Measurements from ENCODE around the gene PITX2. TPM values are rescaled to one million over a fixed set of nuclear protein-coding genes. Genes with fewer than 3 reads are reported as not detected.
A peak's percentile ranks its signal among the peaks of the same experiment; 100 is the strongest.

PITX2 gene
- total RNA-seq (not detected), polyA plus RNA-seq (not detected), total RNA-seq (not detected)

DNA sequence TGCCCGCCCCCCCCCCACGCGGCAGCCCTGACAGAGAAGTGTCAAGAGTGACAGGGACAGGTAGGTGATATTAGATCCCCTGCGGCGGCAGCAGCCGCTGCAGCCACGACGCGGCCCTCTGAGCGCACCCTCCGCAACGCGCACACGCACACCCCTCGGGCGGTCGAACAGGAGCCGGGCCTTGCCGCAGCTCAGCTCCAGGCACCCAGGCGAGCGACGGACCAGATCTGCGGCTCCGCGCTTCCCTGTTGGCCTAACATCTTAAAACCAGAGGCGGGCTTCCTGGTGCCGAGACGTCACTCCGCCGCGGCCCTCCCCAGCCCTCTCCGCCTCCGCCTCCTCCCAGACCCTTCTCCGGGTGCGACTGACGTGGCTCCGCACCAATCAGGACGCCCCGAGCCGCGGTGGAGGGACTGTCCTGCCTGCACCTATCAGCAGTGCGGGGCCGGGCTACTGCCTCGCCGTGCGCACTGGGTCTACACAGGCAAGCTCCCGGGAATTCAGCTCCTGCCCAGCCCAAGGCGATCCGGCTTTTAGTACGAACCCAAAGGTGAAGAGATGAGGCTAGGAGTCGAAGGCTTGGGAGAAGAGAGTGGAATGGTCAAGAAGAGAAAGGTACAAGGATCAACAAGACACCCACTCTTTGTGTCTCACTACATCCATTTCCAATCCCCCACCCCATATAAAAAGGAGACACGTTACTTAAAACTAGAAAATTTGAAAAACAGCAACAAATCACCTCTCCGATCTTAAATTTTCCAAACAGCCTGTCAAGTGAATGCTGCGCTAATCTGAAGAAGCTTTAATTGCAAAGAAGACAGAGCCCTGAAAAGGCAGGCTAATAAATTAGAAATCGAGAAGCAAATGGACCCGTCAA lies at the start of gene PITX2:
TSS of gene PITX2 (minus strand) at position 237 of the 877 bp plus-strand sequence. CDS start 617 bp downstream, outside the sequence.
- Mint-ChIP-seq H3K4me1 (peaks cover 13 to 54% (median 39%) of the 10 kb centered on the region in 7 donors), H3K36me3 (peaks cover 0 to 21% (median 7%) of the 10 kb centered on the region in 5 donors), H3K4me3 (peak within 1 kb of the TSS; percentile 61 to 83 (median 72)), H3K27ac (peak within 1 kb of the TSS in 1 of 9 donors; percentile 85), H3K9me3 (peaks cover 0 to 68% (median 19%) of the 10 kb centered on the region in 11 donors), H3K27me3 (peaks cover 92 to 99% (median 97%) of the 10 kb centered on the region in 5 donors)
- Histone ChIP-seq H3K27me3 (ENCODE audit: control insufficient read depth in 2 of 2, insufficient read depth in 2 of 2, low read length in 2 of 2) (peaks cover 14 to 48% of the 10 kb centered on the region in 2 donors), H3K9me3 (ENCODE audit: control insufficient read depth in 2 of 3, low read length in 3 of 3) (peaks cover 0 to 10% (median 0%) of the 10 kb centered on the region in 3 experiments), H3K36me3 (ENCODE audit: control insufficient read depth in 2 of 3, insufficient read depth in 3 of 3, low read length in 3 of 3) (no peaks in the 10 kb centered on the region), H3K27ac (ENCODE audit: low read depth, low read length) (no peak within 1 kb of the TSS), H3K4me1 (ENCODE audit: control insufficient read depth in 2 of 2, insufficient read depth in 2 of 2, low read length in 2 of 2) (peaks cover 0 to 12% of the 10 kb centered on the region in 2 donors), H3K4me3 (ENCODE audit: low read length) (no peak within 1 kb of the TSS)
- ChIA-PET CTCF (no interaction called here), POLR2A (no interaction called here)
- intact Hi-C loops (cut with micrococcal nuclease) = loop anchor here in 1 of 2 donors (1.0 to 5.0 kb wide), 2 partner anchors 7 to 1899 kb away; no protein-coding TSS in a partner anchor
- DNase-seq (no peak), ATAC-seq (peak; percentile 44)

DNA sequence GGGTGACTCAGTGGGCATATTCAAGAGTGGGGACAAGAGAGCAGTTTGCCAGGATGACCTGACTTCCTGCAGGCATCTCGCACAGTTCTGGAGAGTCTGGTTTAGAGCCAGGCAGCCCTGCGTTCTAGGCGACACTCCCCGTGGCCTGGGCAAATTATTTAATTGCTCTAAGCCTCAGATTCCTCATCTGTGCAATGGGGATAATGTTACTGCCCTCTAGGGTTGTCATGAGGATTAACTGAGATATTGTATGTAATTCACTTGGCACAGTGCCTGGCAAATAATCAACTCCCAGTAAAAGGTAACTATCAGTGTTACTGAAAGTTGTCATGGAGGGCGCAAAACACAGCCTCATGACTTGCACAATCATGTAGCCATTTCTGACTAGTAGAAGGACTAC lies 48.8 kb upstream of the PITX2 start:
- ATAC-seq (no peak), DNase-seq (no peak)
- Mint-ChIP-seq H3K36me3 (no peaks in the 10 kb centered on the region), H3K27ac (no peak overlapping the region), H3K27me3 (peaks cover 2 to 11% (median 6%) of the 10 kb centered on the region in 5 donors), H3K4me1 (no peaks in the 10 kb centered on the region), H3K4me3 (no peak overlapping the region), H3K9me3 (peaks cover 0 to 3% (median 0%) of the 10 kb centered on the region in 11 donors)
- ChIA-PET POLR2A (no interaction called here), CTCF (no interaction called here)
- Histone ChIP-seq H3K27ac (ENCODE audit: low read depth, low read length) (no peak overlapping the region), H3K27me3 (ENCODE audit: control insufficient read depth in 2 of 2, insufficient read depth in 2 of 2, low read length in 2 of 2) (no peaks in the 10 kb centered on the region), H3K36me3 (ENCODE audit: control insufficient read depth in 2 of 3, insufficient read depth in 3 of 3, low read length in 3 of 3) (no peaks in the 10 kb centered on the region), H3K9me3 (ENCODE audit: control insufficient read depth in 2 of 3, low read length in 3 of 3) (no peaks in the 10 kb centered on the region), H3K4me3 (ENCODE audit: low read length) (no peak overlapping the region), H3K4me1 (ENCODE audit: control insufficient read depth in 2 of 2, insufficient read depth in 2 of 2, low read length in 2 of 2) (no peaks in the 10 kb centered on the region)
- intact Hi-C loops (cut with micrococcal nuclease) = no loop called here

DNA sequence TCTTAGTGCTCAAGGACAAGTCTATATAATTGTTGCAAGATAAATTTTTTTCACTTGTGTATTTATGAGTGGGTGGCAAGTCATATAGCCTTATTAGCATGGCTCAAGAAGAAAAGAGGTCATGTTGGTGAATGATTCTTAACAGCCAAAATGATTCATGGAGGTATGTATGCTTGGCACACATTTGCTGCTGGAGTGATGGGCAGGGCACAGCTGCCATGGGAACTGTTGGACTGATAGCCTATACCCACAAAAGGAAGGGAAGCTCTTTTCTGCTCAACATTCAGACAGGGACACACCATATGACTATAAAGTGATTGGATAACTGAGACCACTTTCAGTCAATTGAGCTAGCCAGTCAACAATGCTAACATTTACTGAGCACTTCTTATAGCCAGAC lies 46.8 kb upstream of the PITX2 start:
- CTCF ChIA-PET = no interaction called here
- H3K4me3 ChIP-seq (ENCODE audit: low read length) = no peak overlapping the region
- intact Hi-C loops (cut with micrococcal nuclease) = no loop called here

DNA sequence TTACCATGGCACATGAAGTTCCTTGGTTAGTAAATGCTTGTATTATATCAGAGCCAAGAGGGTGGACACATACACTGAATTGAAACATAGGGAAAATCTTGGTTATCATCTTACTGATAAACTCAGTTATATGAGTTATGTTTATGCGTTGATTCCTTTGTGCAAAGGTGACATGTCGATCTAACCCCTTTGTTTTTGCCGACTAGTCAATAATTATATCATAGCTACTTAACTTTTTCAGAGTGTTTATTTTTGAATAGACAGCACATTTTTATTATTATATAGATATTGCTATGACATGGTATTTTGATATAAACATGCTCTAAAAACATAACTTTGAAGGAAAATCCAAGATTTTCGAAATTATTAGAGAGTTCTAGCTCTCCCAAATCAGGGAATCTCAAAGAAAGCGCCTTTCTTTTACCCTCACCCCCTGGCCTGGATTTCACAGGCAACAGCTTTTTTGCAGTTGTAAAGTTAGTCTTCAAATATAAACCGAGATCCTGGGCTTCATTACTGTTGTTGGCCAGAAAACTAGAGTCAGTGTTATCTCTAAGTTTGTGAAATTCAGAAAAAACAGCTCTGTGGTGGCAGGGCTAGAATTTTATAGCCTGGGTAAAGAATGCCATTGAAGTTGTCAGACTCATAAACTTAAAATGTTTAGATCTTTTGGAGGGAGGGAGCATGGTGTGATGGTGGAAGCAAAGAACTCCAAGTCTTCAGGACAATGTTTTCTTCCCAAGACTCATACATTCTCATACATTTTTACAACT lies 45.8 kb upstream of the PITX2 start:
- H3K27ac Mint-ChIP-seq = no peak overlapping the region
- ChIA-PET CTCF (no interaction called here), POLR2A (no interaction called here)
- intact Hi-C loops (cut with micrococcal nuclease) = no loop called here
- Histone ChIP-seq H3K4me1 (ENCODE audit: control insufficient read depth in 2 of 2, insufficient read depth in 2 of 2, low read length in 2 of 2) (no peaks in the 10 kb centered on the region), H3K4me3 (ENCODE audit: low read length) (no peak overlapping the region), H3K27me3 (ENCODE audit: control insufficient read depth in 2 of 2, insufficient read depth in 2 of 2, low read length in 2 of 2) (no peaks in the 10 kb centered on the region), H3K9me3 (ENCODE audit: control insufficient read depth in 2 of 3, low read length in 3 of 3) (no peaks in the 10 kb centered on the region), H3K36me3 (ENCODE audit: control insufficient read depth in 2 of 3, insufficient read depth in 3 of 3, low read length in 3 of 3) (no peaks in the 10 kb centered on the region), H3K27ac (ENCODE audit: low read depth, low read length) (no peak overlapping the region)
- DNase-seq (no peak), ATAC-seq (no peak)
- H3K27me3 Mint-ChIP-seq = peaks cover 0 to 17% (median 16%) of the 10 kb centered on the region in 5 donors
- H3K4me1 Mint-ChIP-seq = peaks cover 0 to 2% (median 0%) of the 10 kb centered on the region in 7 donors
- H3K4me3 Mint-ChIP-seq = no peak overlapping the region
- peaks cover 0 to 3% (median 0%) of the 10 kb centered on the region in 11 donors for H3K9me3 Mint-ChIP-seq
- H3K36me3 Mint-ChIP-seq = no peaks in the 10 kb centered on the region

More for the DNA sequence above, 46.8 kb upstream of the PITX2 start:
- H3K9me3 ChIP-seq (ENCODE audit: control insufficient read depth in 2 of 3, low read length in 3 of 3) = no peaks in the 10 kb centered on the region
- H3K27me3 ChIP-seq (ENCODE audit: control insufficient read depth in 2 of 2, insufficient read depth in 2 of 2, low read length in 2 of 2) = no peaks in the 10 kb centered on the region
- no peaks in the 10 kb centered on the region for H3K36me3 Mint-ChIP-seq
- POLR2A ChIA-PET = no interaction called here
- H3K9me3 Mint-ChIP-seq = peaks cover 0 to 3% (median 0%) of the 10 kb centered on the region in 11 donors
- H3K27me3 Mint-ChIP-seq = peaks cover 0 to 9% (median 8%) of the 10 kb centered on the region in 5 donors
- no peaks in the 10 kb centered on the region for H3K4me1 Mint-ChIP-seq
- DNase-seq = no peak
- no peak overlapping the region for H3K4me3 Mint-ChIP-seq
- no peaks in the 10 kb centered on the region for H3K36me3 ChIP-seq (ENCODE audit: control insufficient read depth in 2 of 3, insufficient read depth in 3 of 3, low read length in 3 of 3)
- no peak overlapping the region for H3K27ac ChIP-seq (ENCODE audit: low read depth, low read length)
- ATAC-seq = no peak
- H3K27ac Mint-ChIP-seq = no peak overlapping the region
- H3K4me1 ChIP-seq (ENCODE audit: control insufficient read depth in 2 of 2, insufficient read depth in 2 of 2, low read length in 2 of 2) = no peaks in the 10 kb centered on the region

DNA sequence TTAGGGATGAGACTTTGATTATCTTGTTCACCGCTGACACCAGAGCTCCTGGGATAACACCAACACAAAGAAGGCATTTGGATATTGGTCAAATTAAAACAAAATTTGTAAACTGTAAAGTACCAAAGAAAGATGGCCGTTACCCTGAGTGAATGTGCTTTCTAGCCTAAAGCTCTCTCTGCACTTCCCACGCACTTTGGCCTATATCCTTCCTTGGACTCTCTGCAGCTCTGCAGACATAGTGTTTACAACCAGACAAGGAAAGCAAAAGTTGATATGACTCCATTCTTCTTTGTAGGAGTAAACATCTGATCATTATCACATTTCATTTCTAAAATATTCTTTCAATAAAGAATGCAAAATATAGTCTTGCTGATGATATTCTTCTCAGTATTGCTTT lies 44.8 kb upstream of the PITX2 start:
- Histone ChIP-seq H3K27me3 (ENCODE audit: control insufficient read depth in 2 of 2, insufficient read depth in 2 of 2, low read length in 2 of 2) (no peaks in the 10 kb centered on the region), H3K4me1 (ENCODE audit: control insufficient read depth in 2 of 2, insufficient read depth in 2 of 2, low read length in 2 of 2) (no peaks in the 10 kb centered on the region), H3K4me3 (ENCODE audit: low read length) (no peak overlapping the region), H3K27ac (ENCODE audit: low read depth, low read length) (no peak overlapping the region), H3K9me3 (ENCODE audit: control insufficient read depth in 2 of 3, low read length in 3 of 3) (no peaks in the 10 kb centered on the region), H3K36me3 (ENCODE audit: control insufficient read depth in 2 of 3, insufficient read depth in 3 of 3, low read length in 3 of 3) (no peaks in the 10 kb centered on the region)
- intact Hi-C loops (cut with micrococcal nuclease) = no loop called here
- DNase-seq (no peak), ATAC-seq (no peak)
- ChIA-PET POLR2A (no interaction called here), CTCF (no interaction called here)
- Mint-ChIP-seq H3K27me3 (peaks cover 0 to 22% (median 16%) of the 10 kb centered on the region in 5 donors), H3K4me1 (peaks cover 0 to 2% (median 0%) of the 10 kb centered on the region in 7 donors), H3K4me3 (no peak overlapping the region), H3K27ac (no peak overlapping the region), H3K36me3 (no peaks in the 10 kb centered on the region), H3K9me3 (peaks cover 0 to 3% (median 0%) of the 10 kb centered on the region in 11 donors)

DNA sequence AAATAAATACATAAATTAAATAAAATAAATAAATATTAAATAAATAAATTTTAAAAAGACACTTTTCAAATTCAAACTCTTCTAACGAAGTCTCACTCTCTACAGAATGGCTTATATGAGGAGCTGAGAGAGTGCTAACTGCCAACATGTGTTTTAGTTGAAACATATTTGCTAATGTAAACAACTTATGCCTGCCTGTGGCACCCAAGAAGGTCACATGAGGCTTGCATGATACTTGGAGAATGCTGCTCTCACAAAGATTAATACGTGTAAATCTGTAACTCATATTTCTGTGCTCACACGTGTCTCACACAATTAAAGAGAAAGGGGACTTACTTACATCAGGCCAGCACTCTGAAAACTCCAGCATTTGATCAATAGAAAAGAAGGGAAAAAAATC lies 43.2 kb upstream of the PITX2 start:
- POLR2A ChIA-PET = no interaction called here
- no peaks in the 10 kb centered on the region for H3K4me1 ChIP-seq (ENCODE audit: control insufficient read depth in 2 of 2, insufficient read depth in 2 of 2, low read length in 2 of 2)
- Mint-ChIP-seq H3K36me3 (no peaks in the 10 kb centered on the region), H3K4me3 (no peak overlapping the region), H3K27me3 (peaks cover 0 to 32% (median 15%) of the 10 kb centered on the region in 5 donors), H3K27ac (no peak overlapping the region), H3K4me1 (peaks cover 0 to 2% (median 0%) of the 10 kb centered on the region in 7 donors), H3K9me3 (peaks cover 0 to 9% (median 0%) of the 10 kb centered on the region in 11 donors)
- no peaks in the 10 kb centered on the region for H3K27me3 ChIP-seq (ENCODE audit: control insufficient read depth in 2 of 2, insufficient read depth in 2 of 2, low read length in 2 of 2)
- intact Hi-C loops (cut with micrococcal nuclease) = no loop called here
- ATAC-seq (no peak), DNase-seq (no peak)
- CTCF ChIA-PET = no interaction called here
- no peak overlapping the region for H3K27ac ChIP-seq (ENCODE audit: low read depth, low read length)
- H3K4me3 ChIP-seq (ENCODE audit: low read length) = no peak overlapping the region
- H3K9me3 ChIP-seq (ENCODE audit: control insufficient read depth in 2 of 3, low read length in 3 of 3) = no peaks in the 10 kb centered on the region
- H3K36me3 ChIP-seq (ENCODE audit: control insufficient read depth in 2 of 3, insufficient read depth in 3 of 3, low read length in 3 of 3) = no peaks in the 10 kb centered on the region
